Heart left ventricle (tissue), 16 donors: ENCODE data around the gene IDI2. TPM values are rescaled to one million over a fixed set of nuclear protein-coding genes. Genes with fewer than 3 reads are reported as not detected.

Experiments used
- ATAC-seq, 4 donors: fragments of 200-7000 bp; cut with Tn5 transposase; one replicate each; pipeline ENCODE4 v1.9.1; 2020 to 2022; ENCODE audit warnings: moderate library complexity in 4 of 4, mild to moderate bottlenecking in 3 of 4, moderate number of reproducible peaks in 1 of 4
- DNase-seq, 5 donors: peaks; one replicate each; pipeline ENCODE4 v3.0.0-alpha.2; 2020
- H3K27ac ChIP-seq, 12 donors: fragments of 200-600 bp; sonication (generic) in 4 of 12; one replicate each; pipeline versions ENCODE4 v1.5.0 to v1.8.0; 2016 to 2022; ENCODE audit warnings: mild to moderate bottlenecking in 2 of 12
- H3K27me3 ChIP-seq, 9 donors: fragments of 200-600 bp; sonication (generic) in 2 of 9; one replicate each; pipeline versions ENCODE4 v1.5.1 to v1.8.0; 2016 to 2022; ENCODE audit warnings: mild to moderate bottlenecking in 3 of 9
- H3K36me3 ChIP-seq, 9 donors: fragments of 200-600 bp; sonication (generic) in 2 of 9; one replicate each; pipeline versions ENCODE4 v1.5.0 to v1.8.0; 2018 to 2022; ENCODE audit warnings: mild to moderate bottlenecking in 2 of 9
- H3K4me1 ChIP-seq, 12 donors: fragments of 200-600 bp; sonication (generic) in 4 of 12; one replicate each; pipeline versions ENCODE4 v1.5.0 to v1.8.0; 2016 to 2022; ENCODE audit warnings: mild to moderate bottlenecking in 3 of 12
- H3K4me3 ChIP-seq, 12 donors: fragments of 200-600 bp; sonication (generic) in 4 of 12; one replicate each; pipeline versions ENCODE4 v1.5.0 to v1.8.0; 2017 to 2022; ENCODE audit warnings: mild to moderate bottlenecking in 9 of 12, moderate library complexity in 4 of 12
- H3K9me3 ChIP-seq, 12 donors: fragments of 200-600 bp; sonication (generic) in 4 of 12; one replicate each; pipeline versions ENCODE4 v1.5.0 to v1.8.0; 2016 to 2022; ENCODE audit warnings: mild to moderate bottlenecking in 1 of 12
- CTCF ChIP-seq, 12 donors: fragments of 200-600 bp; sonication (generic) in 4 of 12; IDR thresholded peaks; one replicate each; pipeline versions ENCODE4 v1.5.0 to v1.8.0; 2018 to 2022; ENCODE audit warnings: antibody characterized with exemption in 12 of 12, mild to moderate bottlenecking in 5 of 12
- POLR2A ChIP-seq, 2 donors: fragments of 450-650 bp; IDR thresholded peaks; one replicate each; pipeline ENCODE4 v1.6.1; 2017; ENCODE audit warnings: antibody characterized with exemption in 2 of 2, mild to moderate bottlenecking in 2 of 2, moderate library complexity in 2 of 2
- WGBS, 4 donors: extraction: QIAGEN DNeasy Blood & Tissue Kit in 2 of 4; methylation state at CpG; one replicate each; pipeline versions ENCODE4 v1.1.5 to v1.1.7; 2013 to 2018; 5-methylcytosine and 5-hydroxymethylcytosine counted together
- intact Hi-C, 10 donors: fragments of 100-400 bp; cut with DNase I; formaldehyde crosslinking; loops; one replicate each; pipeline versions ENCODE4 v1.11.1 to v1.14.2; 2022
- polyA plus RNA-seq, 2 donors: library from polyadenylated mRNA; stranded (reverse); fragments of 200-250 nt; gene quantifications; one replicate each; pipeline ENCODE4 v1.2.3, GENCODE V29; 2013
- total RNA-seq, 9 donors: library from RNA; depleted of rRNA in 2 of 9; stranded (reverse); fragments of >200 nt in 2 of 9; fragmentation: NEBNext Ultra II Directional in 3 of 9; extraction: Animal tissue kit (Norgen Biotek cat#: 25700) in 3 of 9; gene quantifications; one replicate each; pipeline versions ENCODE4 v1.1.0 to v1.2.4, GENCODE V29; 2016 to 2023
- donor health status: ischemic (EF 13 %, LVEDD 7.1; RV severe dilation, severe dysfunction).
- donor health status: healthy with polysubstance abuse.
- donor health status: DM: no; HTN: yes; CAD: no.
- donor health status: DM: no; HTN: no; CAD: no.
- donor health status: ischemic (EF 25% LVEDD 6.9; RV normal size, moderate dysfunction).
- donor health status: ischemic (EF 25% LVEDD 5.7; RV mildly dilated, moderate dysfunction).
- donor health status: healthy.
- donor health status: DM: yes; HTN: yes; CAD: no.
- donor health status: ischemic (EF 35%, LVEDD 5.7; RV mildly dilated, moderate dysfunction).
- donor health status: nonischemic (EF 11% LVEDD 7.7; RV severe dilation, severe dysfunction).
- donor health status: DM: yes; HTN: yes; CAD: no.
- donor health status: PGD.
- donor health status: ischemic (EF 29% LVEDD 5.4; RV normal size, mild dysfunction).
- donor health status: nonischemic (EF 23%, LVEDD 6.1; RV moderate dilation, normal function).

IDI2 gene
- total and polyA plus RNA-seq, 11 donors = 0.18 to 0.72 (median 0.28) TPM; not detected in 4

GRCh38 chr10:1036341-1036791 lies 10.7 kb upstream of the IDI2 start:
- ATAC-seq = peak in 1 of 4 donors; percentile 46

GRCh38 chr10:1035201-1035600 lies 9.5 kb upstream of the IDI2 start:
- Histone ChIP-seq H3K27ac (peak overlapping the region in 1 of 12 donors; percentile 19), H3K4me1 (peaks cover 0 to 11% (median 0%) of the 10 kb centered on the region in 12 donors), H3K36me3 (peaks cover 0 to 35% (median 27%) of the 10 kb centered on the region in 9 donors), H3K9me3 (no peaks in the 10 kb centered on the region), H3K4me3 (no peak overlapping the region), H3K27me3 (no peaks in the 10 kb centered on the region)
- TF ChIP-seq CTCF (IDR thresholded peaks at IDR 0.05) = no peak
- no peak for TF ChIP-seq POLR2A (IDR thresholded peaks at IDR 0.05)
- WGBS, 4 donors = 80 to 85% (median 83%) methylated on average over 6 of the region's 6 CpGs
- DNase-seq (no peak), ATAC-seq (no peak)
- intact Hi-C loops = no loop called here

More at GRCh38 chr10:1036341-1036791, 10.7 kb upstream of the IDI2 start:
- Histone ChIP-seq H3K27ac (no peak overlapping the region), H3K4me3 (no peak overlapping the region), H3K36me3 (peaks cover 0 to 47% (median 38%) of the 10 kb centered on the region in 9 donors), H3K9me3 (no peaks in the 10 kb centered on the region), H3K4me1 (peaks cover 0 to 11% (median 0%) of the 10 kb centered on the region in 12 donors), H3K27me3 (no peaks in the 10 kb centered on the region)
- 70 to 73% (median 71%) methylated on average over 13 to 14 of the region's 14 CpGs for WGBS, 4 donors
- TF ChIP-seq POLR2A (IDR thresholded peaks at IDR 0.05) (no peak), CTCF (IDR thresholded peaks at IDR 0.05) (no peak)
- intact Hi-C loops = no loop called here
- DNase-seq = no peak

GRCh38 chr10:1034758-1035157 lies 9.1 kb upstream of the IDI2 start:
- 83 to 89% (median 87%) methylated on average over 3 of the region's 3 CpGs for WGBS, 4 donors
- intact Hi-C loops = no loop called here

GRCh38 chr10:1033601-1034000 lies 7.9 kb upstream of the IDI2 start:
- no peak for TF ChIP-seq POLR2A (IDR thresholded peaks at IDR 0.05)
- no peak for TF ChIP-seq CTCF (IDR thresholded peaks at IDR 0.05)
- H3K27ac ChIP-seq = peak overlapping the region in 5 of 12 donors; percentile 6 to 47 (median 27)
- 54 to 58% (median 56%) methylated on average over 1 of the region's 1 CpG for WGBS, 4 donors

More at GRCh38 chr10:1034758-1035157, 9.1 kb upstream of the IDI2 start:
- ATAC-seq = no peak
- Histone ChIP-seq H3K4me3 (no peak overlapping the region), H3K9me3 (no peaks in the 10 kb centered on the region), H3K27ac (no peak overlapping the region), H3K27me3 (no peaks in the 10 kb centered on the region), H3K4me1 (peaks cover 0 to 11% (median 0%) of the 10 kb centered on the region in 12 donors), H3K36me3 (peaks cover 0 to 31% (median 22%) of the 10 kb centered on the region in 9 donors)
- no peak for DNase-seq
- no peak for TF ChIP-seq CTCF (IDR thresholded peaks at IDR 0.05)
- TF ChIP-seq POLR2A (IDR thresholded peaks at IDR 0.05) = no peak

More at GRCh38 chr10:1033601-1034000, 7.9 kb upstream of the IDI2 start:
- H3K36me3 ChIP-seq = peaks cover 0 to 23% (median 19%) of the 10 kb centered on the region in 9 donors
- no peaks in the 10 kb centered on the region for H3K9me3 ChIP-seq
- H3K27me3 ChIP-seq = no peaks in the 10 kb centered on the region
- H3K4me1 ChIP-seq = peaks cover 0 to 14% (median 0%) of the 10 kb centered on the region in 12 donors
- DNase-seq = peak in 1 of 5 donors; percentile 47
- ATAC-seq = peak; percentile 54 to 82 (median 78)
- intact Hi-C loops = no loop called here
- H3K4me3 ChIP-seq = no peak overlapping the region
